Endothelial cell (in vitro differentiated cells): Measurements from ENCODE around the gene C1R. TPM values are rescaled to one million over a fixed set of nuclear protein-coding genes. Genes with fewer than 3 reads are reported as not detected.

Source experiments
- DNase-seq: peaks from one replicate; pipeline ENCODE4 v3.0.0; 2021; ENCODE audit warnings: low spot score
- H3K27ac Mint-ChIP-seq: one replicate; pipeline ENCODE4 v1.8.0; 2021; ENCODE audit warnings: mixed read lengths, inconsistent platforms; ENCODE audit not compliant: unreplicated experiment
- H3K27me3 Mint-ChIP-seq: one replicate; pipeline ENCODE4 v1.8.0; 2021; ENCODE audit warnings: mild to moderate bottlenecking, moderate library complexity, mixed read lengths, inconsistent platforms; ENCODE audit not compliant: unreplicated experiment
- H3K36me3 Mint-ChIP-seq: one replicate; pipeline ENCODE4 v1.8.0; 2021; ENCODE audit warnings: mild to moderate bottlenecking, low read depth, mixed read lengths, inconsistent platforms; ENCODE audit not compliant: unreplicated experiment
- H3K4me1 Mint-ChIP-seq: one replicate; pipeline ENCODE4 v1.8.0; 2021; ENCODE audit warnings: mild to moderate bottlenecking, mixed read lengths, inconsistent platforms; ENCODE audit not compliant: unreplicated experiment
- H3K4me3 Mint-ChIP-seq: one replicate; pipeline ENCODE4 v1.8.0; 2021; ENCODE audit warnings: mild to moderate bottlenecking, mixed read lengths, inconsistent platforms; ENCODE audit not compliant: unreplicated experiment
- H3K9me3 Mint-ChIP-seq: one replicate; pipeline ENCODE4 v1.8.0; 2021; ENCODE audit warnings: mixed read lengths, inconsistent platforms; ENCODE audit not compliant: unreplicated experiment
- total RNA-seq: library from RNA; stranded (reverse); fragmentation: NEBNext Ultra II Directional; extraction: Animal tissue kit (Norgen Biotek cat#: 25700); gene quantifications from one replicate; pipeline ENCODE4 v1.2.1, GENCODE V29; 2021; ENCODE audit not compliant: unreplicated experiment
- TF ChIP-seq, protein P1 (sequence below): fragments of 200-600 bp; sonication (generic); IDR thresholded peaks from one replicate; pipeline ENCODE4 v1.5.0; 2021; ENCODE audit warnings: antibody characterized with exemption; ENCODE audit not compliant: unreplicated experiment

The C1R gene
- total RNA-seq, 1 donor from 2014 or later = 1.4 TPM

DNA sequence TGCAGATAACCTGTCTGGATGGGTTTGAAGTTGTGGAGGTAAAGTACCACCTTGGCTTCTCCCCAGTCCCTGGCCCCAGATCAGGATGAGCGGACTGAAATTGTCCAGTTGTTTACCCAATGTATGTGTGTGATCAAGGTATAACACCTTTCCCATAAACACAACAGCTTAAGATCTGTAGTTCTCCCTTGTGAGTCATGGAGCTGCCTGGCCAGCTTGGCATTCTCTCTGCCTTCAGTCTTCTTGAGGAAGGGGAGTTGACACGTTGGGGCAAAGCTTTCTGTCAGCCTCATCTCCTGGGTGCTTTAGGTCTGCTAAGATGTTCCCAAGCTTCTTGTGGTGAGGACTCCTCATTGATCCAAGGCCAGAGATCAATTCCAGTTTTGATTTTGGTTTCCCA, 25.6 kb downstream of the C1R start:
- Mint-ChIP-seq H3K27ac (no peak overlapping the region), H3K4me1 (no peaks in the 10 kb centered on the region), H3K36me3 (no peaks in the 10 kb centered on the region), H3K9me3 (no peaks in the 10 kb centered on the region), H3K4me3 (no peak overlapping the region), H3K27me3 (peaks cover 3% of the 10 kb centered on the region)
- TF ChIP-seq, protein P1, sequence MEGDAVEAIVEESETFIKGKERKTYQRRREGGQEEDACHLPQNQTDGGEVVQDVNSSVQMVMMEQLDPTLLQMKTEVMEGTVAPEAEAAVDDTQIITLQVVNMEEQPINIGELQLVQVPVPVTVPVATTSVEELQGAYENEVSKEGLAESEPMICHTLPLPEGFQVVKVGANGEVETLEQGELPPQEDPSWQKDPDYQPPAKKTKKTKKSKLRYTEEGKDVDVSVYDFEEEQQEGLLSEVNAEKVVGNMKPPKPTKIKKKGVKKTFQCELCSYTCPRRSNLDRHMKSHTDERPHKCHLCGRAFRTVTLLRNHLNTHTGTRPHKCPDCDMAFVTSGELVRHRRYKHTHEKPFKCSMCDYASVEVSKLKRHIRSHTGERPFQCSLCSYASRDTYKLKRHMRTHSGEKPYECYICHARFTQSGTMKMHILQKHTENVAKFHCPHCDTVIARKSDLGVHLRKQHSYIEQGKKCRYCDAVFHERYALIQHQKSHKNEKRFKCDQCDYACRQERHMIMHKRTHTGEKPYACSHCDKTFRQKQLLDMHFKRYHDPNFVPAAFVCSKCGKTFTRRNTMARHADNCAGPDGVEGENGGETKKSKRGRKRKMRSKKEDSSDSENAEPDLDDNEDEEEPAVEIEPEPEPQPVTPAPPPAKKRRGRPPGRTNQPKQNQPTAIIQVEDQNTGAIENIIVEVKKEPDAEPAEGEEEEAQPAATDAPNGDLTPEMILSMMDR = no peak
- DNase-seq = no peak

DNA sequence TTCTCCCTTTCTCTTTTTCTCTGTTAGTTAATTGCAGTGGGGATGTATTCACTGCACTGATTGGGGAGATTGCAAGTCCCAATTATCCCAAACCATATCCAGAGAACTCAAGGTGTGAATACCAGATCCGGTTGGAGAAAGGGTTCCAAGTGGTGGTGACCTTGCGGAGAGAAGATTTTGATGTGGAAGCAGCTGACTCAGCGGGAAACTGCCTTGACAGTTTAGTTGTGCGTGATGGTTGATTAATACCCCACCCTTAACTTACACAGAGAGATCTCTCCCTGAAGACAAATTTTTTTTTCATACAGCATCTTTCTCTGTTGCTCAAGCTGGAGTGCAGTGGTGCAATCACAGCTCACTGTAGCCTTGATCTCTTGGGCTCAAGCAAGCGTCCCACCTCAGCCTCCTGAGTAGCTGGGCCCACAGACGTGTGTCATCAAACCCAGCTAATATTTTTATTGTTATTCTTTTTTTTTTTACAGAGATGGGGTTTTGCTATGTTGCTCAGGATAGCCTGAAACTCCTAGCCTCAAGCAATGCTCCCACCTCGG, 27.1 kb downstream of the C1R start:
- Mint-ChIP-seq H3K27me3 (peaks cover 3% of the 10 kb centered on the region), H3K4me3 (no peak overlapping the region), H3K36me3 (no peaks in the 10 kb centered on the region), H3K4me1 (peaks cover 12% of the 10 kb centered on the region), H3K27ac (no peak overlapping the region), H3K9me3 (no peaks in the 10 kb centered on the region)
- TF ChIP-seq, protein P1 = no peak
- no peak for DNase-seq

DNA sequence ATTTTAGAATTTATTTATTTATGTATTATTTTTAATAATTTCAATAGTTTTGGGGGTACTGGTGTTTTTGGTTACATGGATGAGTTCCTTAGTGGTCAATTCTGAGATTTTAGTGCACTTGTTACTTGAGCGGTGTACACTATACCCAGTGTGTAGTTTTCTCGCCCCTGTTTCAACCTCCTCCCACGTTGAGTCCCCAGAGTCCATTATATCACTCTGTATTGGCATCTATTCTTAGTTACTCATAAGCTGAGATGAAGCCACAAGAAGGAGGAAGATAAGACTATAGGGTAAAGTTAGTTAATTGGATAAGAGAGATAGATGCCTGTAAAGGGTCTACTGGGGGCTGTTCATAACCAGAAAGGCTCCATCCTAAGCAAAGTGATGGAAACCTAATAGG, 27.7 kb downstream of the C1R start:
- Mint-ChIP-seq H3K4me1 (peaks cover 12% of the 10 kb centered on the region), H3K4me3 (no peak overlapping the region), H3K27ac (no peak overlapping the region), H3K36me3 (no peaks in the 10 kb centered on the region), H3K9me3 (no peaks in the 10 kb centered on the region), H3K27me3 (peaks cover 3% of the 10 kb centered on the region)
- DNase-seq = no peak
- TF ChIP-seq, protein P1 = no peak

DNA sequence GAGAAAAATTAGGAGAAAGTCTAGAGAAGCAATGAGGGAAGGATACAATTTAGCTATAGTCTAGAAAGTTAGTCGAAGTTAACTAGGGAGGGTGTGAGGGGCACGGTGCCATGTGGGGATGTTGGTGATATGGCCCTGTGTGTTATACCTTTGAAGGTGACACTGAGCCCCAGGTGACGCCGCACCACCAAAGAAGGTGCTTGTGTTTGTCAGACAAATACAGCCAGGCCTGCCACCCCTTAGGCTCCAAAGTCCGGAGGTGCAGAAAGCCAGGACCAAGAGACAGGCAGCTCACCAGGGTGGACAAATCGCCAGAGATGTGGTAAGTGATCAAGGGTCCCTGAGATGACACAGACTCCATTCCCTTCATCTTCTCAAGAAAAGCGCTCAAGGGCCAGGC, 30.6 kb downstream of the C1R start:
- no peaks in the 10 kb centered on the region for H3K27me3 Mint-ChIP-seq
- H3K27ac Mint-ChIP-seq = no peak overlapping the region
- no peaks in the 10 kb centered on the region for H3K36me3 Mint-ChIP-seq
- peaks cover 12% of the 10 kb centered on the region for H3K4me1 Mint-ChIP-seq
- DNase-seq = no peak
- no peaks in the 10 kb centered on the region for H3K9me3 Mint-ChIP-seq
- TF ChIP-seq, protein P1 = no peak
- H3K4me3 Mint-ChIP-seq = no peak overlapping the region

DNA sequence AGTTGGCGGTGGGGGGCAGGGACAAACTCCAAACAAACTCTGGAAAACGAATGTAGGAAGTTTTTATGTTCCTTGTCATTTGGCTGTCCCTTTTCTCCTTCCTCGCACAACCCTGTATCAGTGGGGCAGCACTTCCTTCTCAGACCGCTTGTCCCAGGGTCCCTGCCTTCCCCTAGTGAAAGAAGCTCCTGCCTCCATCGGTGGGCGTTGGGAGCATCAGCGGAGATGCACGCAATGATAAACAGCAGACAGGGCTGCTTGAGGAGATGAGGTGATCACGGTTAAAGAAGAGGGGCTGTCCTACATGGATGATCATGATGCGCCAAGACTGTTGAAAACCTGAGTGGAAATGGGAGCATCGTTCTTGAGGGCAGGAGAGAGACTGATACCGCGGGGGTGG, 31.1 kb downstream of the C1R start:
- no peak overlapping the region for H3K27ac Mint-ChIP-seq
- peaks cover 12% of the 10 kb centered on the region for H3K4me1 Mint-ChIP-seq
- no peak for DNase-seq
- no peaks in the 10 kb centered on the region for H3K9me3 Mint-ChIP-seq
- H3K36me3 Mint-ChIP-seq = no peaks in the 10 kb centered on the region
- H3K4me3 Mint-ChIP-seq = no peak overlapping the region
- TF ChIP-seq, protein P1 = no peak
- peaks cover 1% of the 10 kb centered on the region for H3K27me3 Mint-ChIP-seq
